Neural crest cell (in vitro differentiated cells): ENCODE results near the gene ARHGEF12. TPM values are rescaled to one million over a fixed set of nuclear protein-coding genes. Genes with fewer than 3 reads are reported as not detected.
A peak's percentile ranks its signal among the peaks of the same experiment; 100 is the strongest.

Experiments
- DNase-seq: peaks from one replicate; pipeline ENCODE4 v3.0.0; 2021; ENCODE audit warnings: low read depth, mixed read lengths, low spot score
- H3K27ac Mint-ChIP-seq: one replicate; pipeline ENCODE4 v1.8.0; 2021; ENCODE audit warnings: mild to moderate bottlenecking, mixed read lengths; ENCODE audit not compliant: unreplicated experiment
- H3K27me3 Mint-ChIP-seq: 2 replicates; pipeline ENCODE4 v1.8.0; 2021; ENCODE audit warnings: low read depth, mild to moderate bottlenecking, mixed read lengths
- H3K36me3 Mint-ChIP-seq: 2 replicates; pipeline ENCODE4 v1.8.0; 2021; ENCODE audit warnings: low read depth, mild to moderate bottlenecking, mixed read lengths
- H3K4me1 Mint-ChIP-seq: 2 replicates; pipeline ENCODE4 v1.8.0; 2021; ENCODE audit warnings: mixed read lengths
- H3K4me3 Mint-ChIP-seq: one replicate; pipeline ENCODE4 v1.8.0; 2021; ENCODE audit warnings: mild to moderate bottlenecking, mixed read lengths
- H3K9me3 Mint-ChIP-seq: 2 replicates; pipeline ENCODE4 v1.8.0; 2021; ENCODE audit warnings: mixed read lengths
- CTCF ChIP-seq: fragments of 200-600 bp; sonication (generic); conservative IDR thresholded peaks from 2 replicates; pipeline ENCODE4 v1.5.0; 2021; ENCODE audit warnings: antibody characterized with exemption, mild to moderate bottlenecking
- long read RNA-seq: library from polyadenylated mRNA; unstranded; transcript quantifications from one replicate; pipeline ENCODE4 v2.0.0, GENCODE V29; 2020
- total RNA-seq: library from RNA; stranded (reverse); gene quantifications from 2 replicates; pipeline ENCODE4 v1.2.1, GENCODE V29; 2021

ARHGEF12 gene
- 66.1 and 66.2 TPM in 2 replicates for total RNA-seq
- long read RNA-seq, partial matches to known transcripts: 6 of 23 reads
- long read RNA-seq, other reads (novel, unspliced or antisense): 17 of 23 reads

GRCh38 chr11:120335908-120336640 is at the start of gene ARHGEF12:
Gene ARHGEF12, plus strand, starts transcription at chr11:120336413. Its CDS starts 831 bp downstream, at chr11:120337244.
- Mint-ChIP-seq H3K4me1 (peaks cover 39% of the 10 kb centered on the region), H3K27ac (peak within 1 kb of the TSS; percentile 89), H3K4me3 (peak within 1 kb of the TSS; percentile 97), H3K36me3 (no peaks in the 10 kb centered on the region), H3K9me3 (no peaks in the 10 kb centered on the region), H3K27me3 (no peaks in the 10 kb centered on the region)
- peak; percentile 94 for DNase-seq
- TF ChIP-seq CTCF: peak; percentile 51

- Mint-ChIP-seq H3K4me3 (no peak overlapping the region), H3K4me1 (peaks cover 7% of the 10 kb centered on the region), H3K27me3 (peaks cover 2% of the 10 kb centered on the region), H3K27ac (no peak overlapping the region), H3K9me3 (no peaks in the 10 kb centered on the region), H3K36me3 (no peaks in the 10 kb centered on the region)
- TF ChIP-seq CTCF: no peak
- DNase-seq: no peak
Observed at GRCh38 chr11:120288021-120288420, 48.2 kb upstream of the ARHGEF12 start.

- no peak for DNase-seq
- no peaks in the 10 kb centered on the region for H3K9me3 Mint-ChIP-seq
- H3K27me3 Mint-ChIP-seq: peaks cover 14% of the 10 kb centered on the region
- H3K4me3 Mint-ChIP-seq: no peak overlapping the region
- H3K4me1 Mint-ChIP-seq: peaks cover 7% of the 10 kb centered on the region
- H3K36me3 Mint-ChIP-seq: no peaks in the 10 kb centered on the region
- no peak for TF ChIP-seq CTCF
- no peak overlapping the region for H3K27ac Mint-ChIP-seq
Observed at GRCh38 chr11:120289426-120289825, 46.8 kb upstream of the ARHGEF12 start.

GRCh38 chr11:120290956-120291355 is 45.3 kb upstream of the ARHGEF12 start:
- no peaks in the 10 kb centered on the region for H3K9me3 Mint-ChIP-seq
- H3K27ac Mint-ChIP-seq: no peak overlapping the region
- no peak for TF ChIP-seq CTCF
- peaks cover 7% of the 10 kb centered on the region for H3K4me1 Mint-ChIP-seq
- no peak for DNase-seq
- H3K27me3 Mint-ChIP-seq: peaks cover 20% of the 10 kb centered on the region
- no peaks in the 10 kb centered on the region for H3K36me3 Mint-ChIP-seq
- no peak overlapping the region for H3K4me3 Mint-ChIP-seq

- peaks cover 7% of the 10 kb centered on the region for H3K4me1 Mint-ChIP-seq
- no peak for TF ChIP-seq CTCF
- no peaks in the 10 kb centered on the region for H3K9me3 Mint-ChIP-seq
- no peak overlapping the region for H3K27ac Mint-ChIP-seq
- H3K4me3 Mint-ChIP-seq: no peak overlapping the region
- no peak for DNase-seq
- no peaks in the 10 kb centered on the region for H3K36me3 Mint-ChIP-seq
- H3K27me3 Mint-ChIP-seq: peaks cover 22% of the 10 kb centered on the region
Observed at GRCh38 chr11:120293038-120293800, 43.0 kb upstream of the ARHGEF12 start.
